Right cardiac atrium (tissue), 5 donors: ENCODE data around the gene RPP30. TPM values are rescaled to one million over a fixed set of nuclear protein-coding genes. Genes with fewer than 3 reads are reported as not detected.
"Not testable (repeated sequence)": the region's sequence is repeated elsewhere in the genome, so short reads cannot be mapped to it uniquely, and the experiment has no call there.

Source experiments
- ATAC-seq, 2 donors: fragments of 200-7000 bp; cut with Tn5 transposase; one replicate each; pipeline versions ENCODE4 v1.8.0 to v1.9.1; 2020; ENCODE audit warnings: moderate library complexity in 2 of 2, mild to moderate bottlenecking in 1 of 2
- DNase-seq, 3 donors: peaks; one replicate each; pipeline ENCODE4 v3.0.0-alpha.2; 2020
- H3K27ac ChIP-seq: one replicate; pipeline ENCODE4 v1.5.1; 2013; ENCODE audit warnings: mild to moderate bottlenecking, low read length, control low read depth, moderate library complexity
- H3K27me3 ChIP-seq: one replicate; pipeline ENCODE4 v1.6.1; 2013; ENCODE audit not compliant: control insufficient read depth, insufficient read depth
- H3K4me1 ChIP-seq: one replicate; pipeline ENCODE4 v1.6.1; 2013; ENCODE audit warnings: low read length; ENCODE audit not compliant: control insufficient read depth, insufficient read depth
- H3K4me3 ChIP-seq: one replicate; pipeline ENCODE4 v1.5.1; 2013; ENCODE audit warnings: low read length, control low read depth
- H3K9me3 ChIP-seq: one replicate; pipeline ENCODE4 v1.6.1; 2013; ENCODE audit warnings: low read length; ENCODE audit not compliant: control insufficient read depth
- WGBS: extraction: QIAGEN DNeasy Blood & Tissue Kit; methylation state at CpG from one replicate; pipeline ENCODE4 v1.1.7; 2013; 5-methylcytosine and 5-hydroxymethylcytosine counted together
- intact Hi-C, 4 donors: fragments of 100-400 bp; cut with DNase I; formaldehyde crosslinking; loops; one replicate each; pipeline versions ENCODE4 v1.11.0 to v1.14.0; 2022 to 2023
- polyA plus RNA-seq: library from polyadenylated mRNA; stranded (reverse); fragments of 200-250 nt; gene quantifications from one replicate; pipeline ENCODE4 v1.2.3, GENCODE V29; 2013
- total RNA-seq, 4 donors: library from RNA; stranded (reverse); fragmentation: NEBNext Ultra II Directional; extraction: Animal tissue kit (Norgen Biotek cat#: 25700); gene quantifications; one replicate each; pipeline ENCODE4 v1.2.1, GENCODE V29; 2021
- donor health status: healthy with polysubstance abuse.
- donor health status: DM: no; HTN: yes; CAD: no.
- donor health status: DM: no; HTN: no; CAD: no.
- donor health status: DM: no; HTN: yes; CAD: no; lungs with severe emphysema.
- donor health status: DM: yes; HTN: yes; CAD: no.

The RPP30 gene
- total and polyA plus RNA-seq, 5 donors: 26.9 to 40.1 (median 32.0) TPM

- H3K27ac ChIP-seq, DNase-seq, H3K4me3 ChIP-seq, H3K9me3 ChIP-seq, H3K27me3 ChIP-seq, H3K4me1 ChIP-seq, ATAC-seq, intact Hi-C loops: not testable (repeated sequence)
- 87% methylated on average over 2 of the region's 2 CpGs for WGBS
Observed at GRCh38 chr10:90896916-90897315, 25.1 kb downstream of the RPP30 start.

- Histone ChIP-seq H3K27me3 (no peaks in the 10 kb centered on the region), H3K4me1 (no peaks in the 10 kb centered on the region), H3K4me3 (no peak overlapping the region), H3K9me3 (no peaks in the 10 kb centered on the region), H3K27ac (no peak overlapping the region)
- WGBS: 67% methylated on average over 1 of the region's 1 CpG
- DNase-seq: no peak
- intact Hi-C loops: no loop called here
- ATAC-seq: no peak
Observed at GRCh38 chr10:90905925-90906324, 34.2 kb downstream of the RPP30 start.

GRCh38 chr10:90906596-90906995, 34.8 kb downstream of the RPP30 start:
- no peaks in the 10 kb centered on the region for H3K27me3 ChIP-seq
- ATAC-seq (no peak), DNase-seq (no peak)
- WGBS: 67% methylated on average over 1 of the region's 1 CpG
- no peak overlapping the region for H3K4me3 ChIP-seq
- H3K4me1 ChIP-seq: no peaks in the 10 kb centered on the region
- intact Hi-C loops: no loop called here
- H3K9me3 ChIP-seq: no peaks in the 10 kb centered on the region
- H3K27ac ChIP-seq: no peak overlapping the region

- intact Hi-C loops: loop anchor here in 2 of 4 donors (5.0 to 10.0 kb wide), 2 partner anchors 341 to 343 kb away; no protein-coding TSS in a partner anchor
- peak; percentile 68 to 75 for ATAC-seq
- no peak overlapping the region for H3K27ac ChIP-seq
- H3K4me3 ChIP-seq: no peak overlapping the region
- H3K9me3 ChIP-seq: no peaks in the 10 kb centered on the region
- no peaks in the 10 kb centered on the region for H3K4me1 ChIP-seq
- DNase-seq: peak in 2 of 3 donors; percentile 64 to 66
- H3K27me3 ChIP-seq: no peaks in the 10 kb centered on the region
- WGBS: 25% methylated on average over 12 of the region's 12 CpGs
Observed at GRCh38 chr10:90911133-90912051, 39.6 kb downstream of the RPP30 start.

GRCh38 chr10:90912174-90912573, 40.4 kb downstream of the RPP30 start:
- Histone ChIP-seq H3K27ac (no peak overlapping the region), H3K27me3 (no peaks in the 10 kb centered on the region), H3K4me1 (no peaks in the 10 kb centered on the region), H3K9me3 (no peaks in the 10 kb centered on the region), H3K4me3 (no peak overlapping the region)
- DNase-seq (no peak), ATAC-seq (peak; percentile 3 to 9)
- intact Hi-C loops: loop anchor here in 2 of 4 donors (5.0 to 10.0 kb wide), 2 partner anchors 340 to 343 kb away; no protein-coding TSS in a partner anchor
- 48% methylated on average over 4 of the region's 4 CpGs for whole genome bisulfite sequencing

GRCh38 chr10:90912854-90913479, 41.2 kb downstream of the RPP30 start:
- intact Hi-C loops: loop anchor here in 2 of 4 donors (5.0 to 10.0 kb wide), 2 partner anchors 339 to 342 kb away; no protein-coding TSS in a partner anchor
- Histone ChIP-seq H3K4me3 (no peak overlapping the region), H3K27ac (no peak overlapping the region), H3K27me3 (no peaks in the 10 kb centered on the region), H3K9me3 (no peaks in the 10 kb centered on the region), H3K4me1 (no peaks in the 10 kb centered on the region)
- peak; percentile 1 to 3 for ATAC-seq
- no peak for DNase-seq
- 79% methylated on average over 7 of the region's 7 CpGs for WGBS

- no peak overlapping the region for H3K27ac ChIP-seq
- 76% methylated on average over 2 of the region's 2 CpGs for WGBS
- ATAC-seq: no peak
- DNase-seq: no peak
- no peaks in the 10 kb centered on the region for H3K4me1 ChIP-seq
- intact Hi-C loops: loop anchor here in 2 of 4 donors (5.0 to 10.0 kb wide), 2 partner anchors 338 to 341 kb away; no protein-coding TSS in a partner anchor
- no peaks in the 10 kb centered on the region for H3K9me3 ChIP-seq
- H3K27me3 ChIP-seq: no peaks in the 10 kb centered on the region
- H3K4me3 ChIP-seq: no peak overlapping the region
Observed at GRCh38 chr10:90913774-90914420, 42.1 kb downstream of the RPP30 start.

- ATAC-seq (no peak), DNase-seq (no peak)
- Histone ChIP-seq H3K9me3 (no peaks in the 10 kb centered on the region), H3K27me3 (no peaks in the 10 kb centered on the region), H3K4me1 (no peaks in the 10 kb centered on the region), H3K27ac (peak overlapping the region; percentile 78), H3K4me3 (no peak overlapping the region)
- WGBS: 49% methylated on average over 10 of the region's 10 CpGs
- intact Hi-C loops: loop anchor here in 3 of 4 donors (5.0 to 10.0 kb wide), 3 partner anchors 52 to 340 kb away; no protein-coding TSS in a partner anchor
Observed at GRCh38 chr10:90914992-90915765, 43.4 kb downstream of the RPP30 start.

GRCh38 chr10:90915766-90916075, 43.9 kb downstream of the RPP30 start:
- intact Hi-C loops: loop anchor here in 3 of 4 donors (5.0 to 10.0 kb wide), 2 partner anchors 52 to 339 kb away; no protein-coding TSS in a partner anchor
- 47% methylated on average over 11 of the region's 11 CpGs for WGBS
- H3K27me3 ChIP-seq: no peaks in the 10 kb centered on the region
- peak in 1 of 3 donors; percentile 47 for DNase-seq
- no peaks in the 10 kb centered on the region for H3K9me3 ChIP-seq
- peak in 1 of 2 donors; percentile 6 for ATAC-seq
- H3K4me1 ChIP-seq: no peaks in the 10 kb centered on the region
- peak overlapping the region; percentile 78 for H3K27ac ChIP-seq
- H3K4me3 ChIP-seq: no peak overlapping the region
